ENCODE measurements around the gene TACC2.

The TACC2 gene

GRCh38 chr10:122115874-122116273 is 126.9 kb downstream of the TACC2 start:
- TF ChIP-seq CTCF (conservative IDR thresholded peaks at IDR 0.05; ENCODE audit: low read depth, low read length) = no peak
- H3K4me3 ChIP-seq (ENCODE audit: low read length) = no peak overlapping the region
- no peak for DNase-seq (ENCODE audit: low read depth)

- no peak for TF ChIP-seq CTCF (conservative IDR thresholded peaks at IDR 0.05; ENCODE audit: low read depth, low read length)
- no peak for DNase-seq (ENCODE audit: low read depth)
- no peak overlapping the region for H3K4me3 ChIP-seq (ENCODE audit: low read length)
These were observed 127.4 kb downstream of the TACC2 start for GRCh38 chr10:122116331-122116730.

GRCh38 chr10:122117475-122117874 is 128.5 kb downstream of the TACC2 start:
- no peak overlapping the region for H3K4me3 ChIP-seq (ENCODE audit: low read length)

DNA sequence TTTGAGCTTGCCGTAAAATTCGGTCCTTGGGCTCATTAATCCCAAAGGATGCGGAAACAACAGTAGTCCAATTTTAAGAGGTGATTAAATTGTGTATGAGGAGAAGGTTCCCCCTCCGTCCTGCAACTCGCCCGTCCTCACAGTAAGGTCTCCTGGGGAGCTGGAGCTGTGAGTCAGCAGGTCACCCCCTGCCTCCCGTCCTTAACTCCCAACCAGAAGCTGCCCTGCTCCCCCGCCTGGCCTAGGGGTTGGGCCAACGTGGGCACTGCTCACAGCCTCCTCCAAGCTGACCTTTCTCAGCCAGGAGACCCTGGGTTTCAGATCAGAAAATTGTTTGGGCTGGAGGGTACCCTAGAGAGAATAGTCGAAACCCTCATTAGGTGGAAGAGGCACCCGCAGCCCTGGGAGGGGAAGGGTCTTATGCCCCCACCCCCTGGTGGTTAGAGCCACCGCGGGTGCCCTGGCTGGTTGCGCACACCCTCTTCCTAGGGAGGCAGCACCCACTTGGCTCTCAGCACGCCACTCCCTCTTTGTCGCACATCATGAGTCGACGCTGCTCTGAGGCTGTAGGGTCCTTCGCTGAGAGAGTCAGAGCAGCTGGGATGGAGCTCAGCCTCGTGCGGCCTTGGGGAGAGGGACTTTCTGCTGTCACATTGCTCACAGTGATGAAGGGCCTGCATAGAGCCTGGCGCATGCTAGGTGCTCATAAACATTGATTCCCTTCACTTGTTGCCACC is 131.2 kb downstream of the TACC2 start:
- TF ChIP-seq CTCF (conservative IDR thresholded peaks at IDR 0.05; ENCODE audit: low read depth, low read length) = no peak
- no peak for DNase-seq (ENCODE audit: low read depth)

More at GRCh38 chr10:122117475-122117874, 128.5 kb downstream of the TACC2 start:
- no peak for DNase-seq (ENCODE audit: low read depth)
- no peak for TF ChIP-seq CTCF (conservative IDR thresholded peaks at IDR 0.05; ENCODE audit: low read depth, low read length)

DNA sequence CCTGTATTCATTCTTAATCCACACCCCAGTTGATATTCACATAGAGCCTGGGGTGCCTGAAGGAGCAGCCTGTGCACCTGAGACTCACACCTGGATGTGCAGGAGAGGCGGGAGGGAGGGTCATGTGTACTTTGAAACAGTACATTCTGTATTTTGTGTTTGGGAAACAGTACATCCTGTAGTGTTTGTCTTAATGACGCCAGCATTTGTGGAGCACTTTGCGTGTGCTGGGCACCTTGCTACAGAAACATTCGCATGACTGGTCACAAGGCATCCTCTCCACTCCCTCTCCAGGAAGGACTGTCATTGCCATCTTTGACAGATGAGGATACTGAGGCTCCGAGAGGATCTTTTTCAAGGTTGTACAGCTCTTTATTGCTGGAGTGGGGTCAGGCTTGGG is 132.1 kb downstream of the TACC2 start:
- no peak for TF ChIP-seq CTCF (conservative IDR thresholded peaks at IDR 0.05; ENCODE audit: low read depth, low read length)
- no peak for DNase-seq (ENCODE audit: low read depth)

More for the DNA sequence above, 131.2 kb downstream of the TACC2 start:
- H3K4me3 ChIP-seq (ENCODE audit: low read length) = no peak overlapping the region

GRCh38 chr10:122122493-122122892 is 133.5 kb downstream of the TACC2 start:
- DNase-seq (ENCODE audit: low read depth) = no peak
- TF ChIP-seq CTCF (conservative IDR thresholded peaks at IDR 0.05; ENCODE audit: low read depth, low read length) = no peak
- H3K4me3 ChIP-seq (ENCODE audit: low read length) = no peak overlapping the region

More for the DNA sequence above, 132.1 kb downstream of the TACC2 start:
- H3K4me3 ChIP-seq (ENCODE audit: low read length) = no peak overlapping the region

DNA sequence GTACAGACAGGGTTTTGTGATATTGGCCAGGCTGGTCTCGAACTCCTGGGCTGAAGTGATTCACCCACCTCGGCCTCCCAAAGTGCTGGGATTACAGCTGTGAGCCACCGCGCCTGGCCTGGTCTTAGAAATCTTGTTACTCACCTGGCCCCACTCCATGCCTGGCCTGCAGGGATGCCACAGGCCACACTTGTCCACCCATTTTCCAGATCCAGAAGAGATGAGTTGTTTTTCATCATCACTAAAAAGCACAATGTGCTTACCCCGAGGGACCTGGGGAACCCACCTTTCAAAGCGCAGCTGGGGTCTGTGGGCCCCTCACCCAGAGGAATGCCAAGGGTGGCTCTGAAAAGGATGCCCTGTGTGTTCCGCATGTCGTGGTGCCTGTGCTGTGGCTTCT is 134.2 kb downstream of the TACC2 start:
- no peak for TF ChIP-seq CTCF (conservative IDR thresholded peaks at IDR 0.05; ENCODE audit: low read depth, low read length)
- no peak overlapping the region for H3K4me3 ChIP-seq (ENCODE audit: low read length)
- no peak for DNase-seq (ENCODE audit: low read depth)

All from retinal pigment epithelial cell (primary cell).